K562 treated with DMSO at 1 percent for 24 hours (cell line): ENCODE measurements around the gene AK8. TPM values are rescaled to one million over a fixed set of nuclear protein-coding genes. Genes with fewer than 3 reads are reported as not detected.

Experiments used
- total RNA-seq: library from RNA; unstranded; fragments of 300-600 nt; gene quantifications from 2 replicates; pipeline ENCODE4 v1.2.3, GENCODE V29; 2022; ENCODE audit warnings: low read depth; ENCODE audit not compliant: insufficient read depth

The AK8 gene, protein sequence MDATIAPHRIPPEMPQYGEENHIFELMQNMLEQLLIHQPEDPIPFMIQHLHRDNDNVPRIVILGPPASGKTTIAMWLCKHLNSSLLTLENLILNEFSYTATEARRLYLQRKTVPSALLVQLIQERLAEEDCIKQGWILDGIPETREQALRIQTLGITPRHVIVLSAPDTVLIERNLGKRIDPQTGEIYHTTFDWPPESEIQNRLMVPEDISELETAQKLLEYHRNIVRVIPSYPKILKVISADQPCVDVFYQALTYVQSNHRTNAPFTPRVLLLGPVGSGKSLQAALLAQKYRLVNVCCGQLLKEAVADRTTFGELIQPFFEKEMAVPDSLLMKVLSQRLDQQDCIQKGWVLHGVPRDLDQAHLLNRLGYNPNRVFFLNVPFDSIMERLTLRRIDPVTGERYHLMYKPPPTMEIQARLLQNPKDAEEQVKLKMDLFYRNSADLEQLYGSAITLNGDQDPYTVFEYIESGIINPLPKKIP
- total RNA-seq: 1.1 TPM in 1 of 2 replicates, not detected in the other

GRCh38 chr9:132877824-132878694 lies at the start of gene AK8:
AK8 (minus strand) TSS chr9:132878284; CDS start chr9:132878255, 29 bp downstream.

GRCh38 chr9:132878695-132879456 lies 792 bp upstream of the AK8 start, which contains the start of gene SPACA9:
SPACA9 (plus strand) TSS chr9:132878898; CDS start chr9:132883948, 5,050 bp downstream.

Other genes starting within 250 kb of the AK8 start
- gene DDX31, start 208.3 kb downstream of the AK8 start, total RNA-seq: 6.8 and 8.1 TPM in 2 replicates
- 7.6 and 7.8 TPM in 2 replicates for gene GTF3C4, start 207.8 kb downstream of the AK8 start, total RNA-seq
- 1.8 and 2.1 TPM in 2 replicates for gene SPACA9, start 614 bp upstream of the AK8 start, total RNA-seq
- gene TSC1, start 66.3 kb upstream of the AK8 start, total RNA-seq: 11.8 and 13.4 TPM in 2 replicates
- 47.0 and 60.5 TPM in 2 replicates for gene GFI1B, start 100.4 kb upstream of the AK8 start, total RNA-seq
- gene GTF3C5, start 152.7 kb upstream of the AK8 start, total RNA-seq: 109 and 110 TPM in 2 replicates
- gene CEL, start 183.7 kb upstream of the AK8 start, total RNA-seq: 1.5 TPM in 2 replicates
- gene RALGDS, start 243.0 kb upstream of the AK8 start, total RNA-seq: 41.1 and 53.9 TPM in 2 replicates